ENCODE data around the gene CBLC. TPM values are rescaled to one million over a fixed set of nuclear protein-coding genes. Genes with fewer than 3 reads are reported as not detected.

Gene CBLC
- polyA plus RNA-seq, 1 donor from 2014 or later, result not detected

- no peaks in the 10 kb centered on the region for H3K36me3 ChIP-seq (ENCODE audit: insufficient read depth, low read length)
- no peaks in the 10 kb centered on the region for H3K9me2 ChIP-seq (ENCODE audit: insufficient read depth, low read length)
- TF ChIP-seq EP300 (conservative IDR thresholded peaks at IDR 0.05; ENCODE audit: poor library complexity, severe bottlenecking), result no peak
- no peak for TF ChIP-seq TAF1 (IDR thresholded peaks at IDR 0.05; ENCODE audit: low read depth)
- no peak for TF ChIP-seq MXI1 (conservative IDR thresholded peaks at IDR 0.05; ENCODE audit: poor library complexity, severe bottlenecking)
- no peak for TF ChIP-seq POLR2AphosphoS5 (IDR thresholded peaks at IDR 0.05)
- no peak overlapping the region for H3K4me3 ChIP-seq (ENCODE audit: low read length)
- H3K79me2 ChIP-seq (replicated peaks; ENCODE audit: insufficient read depth, low read length), result no peaks in the 10 kb centered on the region
- no peaks in the 10 kb centered on the region for H3K9me3 ChIP-seq (ENCODE audit: low read length)
- H4K20me1 ChIP-seq (ENCODE audit: insufficient read depth), result no peaks in the 10 kb centered on the region
- no peaks in the 10 kb centered on the region for H3F3A ChIP-seq (ENCODE audit: insufficient read depth, low read length, poor library complexity, severe bottlenecking)
- H3K27me3 ChIP-seq (ENCODE audit: insufficient read depth, low read depth, low read length), result no peaks in the 10 kb centered on the region
- no peak overlapping the region for H3K27ac ChIP-seq (ENCODE audit: low read length)
- H2AFZ ChIP-seq (ENCODE audit: low read depth, low read length), result no peak overlapping the region
- no peak overlapping the region for H3K4me2 ChIP-seq (ENCODE audit: low read length)
- no peak overlapping the region for H3K9ac ChIP-seq (ENCODE audit: low read length)
These were observed 12.3 kb downstream of the CBLC start for GRCh38 chr19:44789943-44790483.

GRCh38 chr19:44792281-44792680, 14.6 kb downstream of the CBLC start:
- Histone ChIP-seq H3K9me2 (ENCODE audit: insufficient read depth, low read length) (no peaks in the 10 kb centered on the region), H3K79me2 (replicated peaks; ENCODE audit: insufficient read depth, low read length) (no peaks in the 10 kb centered on the region), H3F3A (ENCODE audit: insufficient read depth, low read length, poor library complexity, severe bottlenecking) (no peaks in the 10 kb centered on the region), H3K9ac (ENCODE audit: low read length) (no peak overlapping the region), H2AFZ (ENCODE audit: low read depth, low read length) (no peak overlapping the region), H3K4me2 (ENCODE audit: low read length) (no peak overlapping the region), H3K36me3 (ENCODE audit: insufficient read depth, low read length) (no peaks in the 10 kb centered on the region), H3K9me3 (ENCODE audit: low read length) (no peaks in the 10 kb centered on the region), H4K20me1 (ENCODE audit: insufficient read depth) (no peaks in the 10 kb centered on the region), H3K27ac (ENCODE audit: low read length) (no peak overlapping the region), H3K4me3 (ENCODE audit: low read length) (no peak overlapping the region), H3K27me3 (ENCODE audit: insufficient read depth, low read depth, low read length) (no peaks in the 10 kb centered on the region)
- TF ChIP-seq REST (IDR thresholded peaks at IDR 0.05; ENCODE audit: borderline replicate concordance) (no peak), CTCF (IDR thresholded peaks at IDR 0.05; ENCODE audit: poor library complexity, severe bottlenecking) (no peak)

GRCh38 chr19:44794610-44795009, 16.9 kb downstream of the CBLC start:
- TF ChIP-seq CTCF (IDR thresholded peaks at IDR 0.05; ENCODE audit: poor library complexity, severe bottlenecking) (no peak), EZH2 (IDR thresholded peaks at IDR 0.05; ENCODE audit: borderline replicate concordance, insufficient read depth, low read length, poor library complexity, severe bottlenecking) (no peak), TAF1 (IDR thresholded peaks at IDR 0.05; ENCODE audit: low read depth) (no peak), EP300 (conservative IDR thresholded peaks at IDR 0.05; ENCODE audit: poor library complexity, severe bottlenecking) (no peak), MXI1 (conservative IDR thresholded peaks at IDR 0.05; ENCODE audit: poor library complexity, severe bottlenecking) (no peak), REST (IDR thresholded peaks at IDR 0.05; ENCODE audit: borderline replicate concordance) (no peak), RAD21 (conservative IDR thresholded peaks at IDR 0.05) (no peak), POLR2AphosphoS5 (IDR thresholded peaks at IDR 0.05) (no peak), SMC3 (conservative IDR thresholded peaks at IDR 0.05; ENCODE audit: poor library complexity) (no peak)
- Histone ChIP-seq H2AFZ (ENCODE audit: low read depth, low read length) (no peak overlapping the region), H3K9me2 (ENCODE audit: insufficient read depth, low read length) (no peaks in the 10 kb centered on the region), H3K4me2 (ENCODE audit: low read length) (no peak overlapping the region), H3K36me3 (ENCODE audit: insufficient read depth, low read length) (no peaks in the 10 kb centered on the region), H3K27ac (ENCODE audit: low read length) (no peak overlapping the region), H3K27me3 (ENCODE audit: insufficient read depth, low read depth, low read length) (no peaks in the 10 kb centered on the region), H3K9me3 (ENCODE audit: low read length) (no peaks in the 10 kb centered on the region), H4K20me1 (ENCODE audit: insufficient read depth) (no peaks in the 10 kb centered on the region), H3K4me3 (ENCODE audit: low read length) (no peak overlapping the region), H3F3A (ENCODE audit: insufficient read depth, low read length, poor library complexity, severe bottlenecking) (no peaks in the 10 kb centered on the region), H3K9ac (ENCODE audit: low read length) (no peak overlapping the region), H3K79me2 (replicated peaks; ENCODE audit: insufficient read depth, low read length) (no peaks in the 10 kb centered on the region)

All from neural cell (in vitro differentiated cells).